Fibroblast of mammary gland (primary cell): Measurements from ENCODE around the gene ITPKC.

Experiments
- DNase-seq: peaks from one replicate; pipeline ENCODE4 v3.0.0-alpha.2; 2010; ENCODE audit warnings: low read depth
- H3K4me3 ChIP-seq: 2 replicates; pipeline ENCODE4 v1.5.1; 2011; ENCODE audit warnings: low read depth, mild to moderate bottlenecking, low read length, moderate library complexity; ENCODE audit not compliant: control insufficient read depth
- CTCF ChIP-seq: conservative IDR thresholded peaks from 2 replicates; pipeline ENCODE4 v1.5.1; 2011; ENCODE audit warnings: low read depth, low read length, inconsistent platforms; ENCODE audit not compliant: control insufficient read depth, insufficient read depth

The ITPKC gene

GRCh38 chr19:40690050-40690692 is 26.7 kb upstream of the ITPKC start, which contains the start of gene NUMBL:
Gene NUMBL (minus strand): TSS chr19:40690651. CDS start chr19:40690483, 168 bp downstream.
- peak within 1 kb of the TSS; percentile 73 for H3K4me3 ChIP-seq
- TF ChIP-seq CTCF, result no peak
- DNase-seq, result no peak

GRCh38 chr19:40690693-40691420 is 26.1 kb upstream of the ITPKC start:
- DNase-seq, result peak; percentile 90
- peak overlapping the region; percentile 47 for H3K4me3 ChIP-seq
- no peak for TF ChIP-seq CTCF

- peak; percentile 36 for DNase-seq
- no peak overlapping the region for H3K4me3 ChIP-seq
These were observed 25.3 kb upstream of the ITPKC start for GRCh38 chr19:40691421-40692211.

GRCh38 chr19:40692212-40692551 is 24.7 kb upstream of the ITPKC start:
- no peak overlapping the region for H3K4me3 ChIP-seq
- no peak for DNase-seq
- no peak for TF ChIP-seq CTCF

More at GRCh38 chr19:40691421-40692211, 25.3 kb upstream of the ITPKC start:
- TF ChIP-seq CTCF, result no peak

GRCh38 chr19:40693150-40693788 is 23.6 kb upstream of the ITPKC start:
- no peak for DNase-seq
- H3K4me3 ChIP-seq, result no peak overlapping the region
- no peak for TF ChIP-seq CTCF

- no peak for DNase-seq
- H3K4me3 ChIP-seq, result no peak overlapping the region
- no peak for TF ChIP-seq CTCF
These were observed 23.0 kb upstream of the ITPKC start for GRCh38 chr19:40693896-40694295.
